Measurements from ENCODE around the gene FAIM2.

Gene FAIM2

DNA sequence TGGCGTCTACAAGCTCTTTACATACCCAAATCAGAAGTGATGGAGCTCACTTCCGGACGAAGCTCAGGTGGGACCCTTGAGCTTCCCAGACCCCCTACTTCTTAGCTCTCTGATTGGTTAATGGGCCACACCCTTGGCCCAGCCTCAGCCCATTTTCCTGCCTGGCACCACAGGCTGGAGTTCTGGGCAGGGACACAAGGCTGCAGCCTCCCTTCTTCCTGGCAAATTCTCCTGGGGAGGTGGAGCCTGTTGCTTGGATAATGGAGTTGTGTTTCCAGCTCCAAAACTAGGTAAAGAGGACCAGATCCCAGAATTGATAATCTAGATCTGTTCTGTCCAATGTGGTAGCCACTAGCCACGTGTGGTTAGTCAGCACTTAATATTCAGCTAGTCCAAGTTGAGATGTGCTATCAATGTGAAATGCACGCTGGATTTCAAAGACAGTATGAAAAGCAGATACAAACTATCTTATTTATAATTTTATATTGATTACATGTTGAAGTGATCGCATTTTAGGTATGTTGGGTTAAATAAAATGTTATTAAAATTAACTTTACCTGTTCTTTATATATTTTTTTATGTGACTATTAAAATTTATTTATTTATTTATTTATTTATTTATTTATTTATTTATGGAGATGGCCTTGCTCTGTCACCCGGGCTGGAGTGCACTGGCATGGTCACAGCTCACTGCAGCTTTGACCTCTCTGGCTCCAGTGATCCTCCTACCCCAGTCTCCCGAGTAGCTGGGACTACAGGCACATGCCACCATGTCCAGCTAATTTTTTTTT is 12.6 kb upstream of the FAIM2 start:
- DNase-seq = no peak
- H3K4me3 Mint-ChIP-seq = no peak overlapping the region
- no peak overlapping the region for H3K27ac Mint-ChIP-seq
- H3K4me1 Mint-ChIP-seq (ENCODE audit: low read depth) = no peaks in the 10 kb centered on the region
- no peaks in the 10 kb centered on the region for H3K9me3 Mint-ChIP-seq
- H3K36me3 Mint-ChIP-seq (ENCODE audit: low read depth) = no peaks in the 10 kb centered on the region
- H3K27me3 Mint-ChIP-seq = peaks cover 8% of the 10 kb centered on the region

DNA sequence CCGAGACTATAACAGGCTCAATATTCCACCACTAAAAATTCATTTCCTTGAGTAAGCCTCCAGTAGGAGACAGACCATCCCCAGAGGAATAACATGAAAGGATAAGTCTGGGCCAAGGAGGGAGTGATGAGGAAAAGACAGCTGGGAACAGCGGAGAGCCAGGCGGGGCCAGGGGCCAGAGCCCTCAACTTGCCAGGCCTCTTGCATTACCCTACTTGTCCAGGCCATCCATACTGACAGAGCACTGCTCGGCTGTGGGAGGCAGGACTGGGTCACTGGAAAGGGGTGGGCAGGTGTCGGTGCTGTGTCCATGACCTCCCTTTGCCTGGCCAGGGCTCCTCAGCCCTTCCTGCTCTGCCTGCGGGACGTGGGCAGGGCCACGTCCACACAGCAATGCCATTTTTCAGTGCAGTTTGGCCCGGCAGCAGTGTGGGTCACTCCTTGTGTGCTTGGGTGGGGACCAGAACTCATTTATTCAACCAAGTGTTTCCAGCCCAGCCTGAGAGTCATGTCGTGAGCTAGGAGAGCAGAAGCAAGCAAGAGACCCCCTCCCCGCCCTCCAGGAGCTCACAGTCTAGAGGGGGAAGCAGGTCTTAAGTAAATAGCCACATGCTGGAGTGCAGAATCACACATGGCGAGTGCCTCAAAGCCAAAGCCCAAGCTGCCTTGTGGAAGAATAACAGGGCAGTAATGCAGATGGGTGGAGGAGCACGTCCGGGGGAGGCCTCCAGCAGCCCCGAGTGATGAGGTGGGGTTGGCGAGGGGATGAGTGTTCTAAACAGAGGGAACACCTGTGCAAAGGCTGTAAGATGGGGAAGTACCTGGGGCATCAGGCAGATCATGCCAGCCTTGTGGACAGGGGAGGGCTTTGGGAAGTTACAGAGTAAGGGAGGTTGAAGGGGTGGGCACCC is 8.9 kb upstream of the FAIM2 start:
- Mint-ChIP-seq H3K9me3 (no peaks in the 10 kb centered on the region), H3K36me3 (ENCODE audit: low read depth) (no peaks in the 10 kb centered on the region), H3K27me3 (peaks cover 8% of the 10 kb centered on the region), H3K4me3 (no peak overlapping the region), H3K4me1 (ENCODE audit: low read depth) (no peaks in the 10 kb centered on the region), H3K27ac (no peak overlapping the region)
- DNase-seq = no peak

DNA sequence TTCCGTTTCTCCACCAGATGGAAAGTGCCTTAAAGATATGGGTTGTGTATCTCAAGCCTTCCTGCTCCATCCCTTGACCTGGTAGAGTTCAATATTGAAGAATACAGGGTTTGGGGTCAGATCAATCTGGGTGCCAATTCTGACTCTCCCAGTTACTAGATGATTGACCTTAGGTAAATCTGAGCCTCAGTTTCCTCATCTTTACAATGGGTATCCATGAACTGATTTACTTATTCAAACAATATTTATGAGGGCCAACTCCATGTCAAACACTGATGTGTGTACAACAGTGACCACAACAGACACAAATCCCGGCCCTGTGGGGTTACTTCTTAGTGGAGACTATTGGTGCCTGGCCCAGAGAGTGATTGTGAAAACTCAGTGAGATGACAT is 7.5 kb upstream of the FAIM2 start:
- Mint-ChIP-seq H3K27ac (no peak overlapping the region), H3K36me3 (ENCODE audit: low read depth) (no peaks in the 10 kb centered on the region), H3K9me3 (no peaks in the 10 kb centered on the region), H3K27me3 (peaks cover 3% of the 10 kb centered on the region), H3K4me3 (no peak overlapping the region), H3K4me1 (ENCODE audit: low read depth) (no peaks in the 10 kb centered on the region)
- no peak for DNase-seq

DNA sequence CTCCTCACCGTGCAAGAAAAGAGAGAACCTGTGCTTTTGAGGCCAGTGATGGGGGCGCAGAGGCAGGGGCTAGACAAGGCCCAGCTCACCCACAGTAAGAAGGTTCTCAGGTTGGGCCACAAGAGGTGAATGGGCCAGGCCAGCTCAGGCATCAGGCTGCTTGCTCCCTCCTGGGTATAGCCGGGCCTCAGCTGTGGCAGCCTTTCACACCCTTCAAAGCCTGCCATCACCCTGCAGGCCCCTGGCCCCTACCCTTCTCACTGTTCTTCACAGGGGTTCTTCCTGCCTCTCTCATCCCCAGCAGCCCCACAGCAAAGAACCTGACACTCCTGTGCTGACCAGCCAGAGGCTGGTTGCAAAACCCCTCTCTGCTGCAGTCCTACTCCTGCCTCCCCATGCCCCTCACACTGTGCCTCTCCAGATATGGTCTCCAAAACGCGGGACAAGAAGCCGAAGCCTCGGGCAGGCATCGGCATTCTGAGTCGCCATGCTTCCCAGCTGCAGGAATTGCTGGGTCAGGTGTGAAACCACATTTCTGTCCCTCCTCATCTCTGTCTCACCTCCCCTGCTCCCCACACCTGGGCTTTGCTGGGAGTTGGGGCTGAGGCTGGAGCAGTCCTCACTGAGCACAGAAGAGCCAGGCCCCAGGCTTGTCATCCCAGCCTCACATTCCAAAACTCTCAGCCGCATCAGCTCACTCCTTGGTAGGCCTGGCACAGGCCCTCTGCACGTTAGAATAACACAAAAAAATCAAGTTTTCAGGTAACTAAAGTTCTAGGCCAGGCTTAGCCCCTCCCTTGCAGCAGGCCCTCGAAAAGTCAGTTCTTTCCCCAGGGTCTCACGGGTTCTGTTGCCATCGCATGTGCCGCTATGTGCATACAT is 6.9 kb upstream of the FAIM2 start:
- Mint-ChIP-seq H3K4me1 (ENCODE audit: low read depth) (no peaks in the 10 kb centered on the region), H3K27ac (no peak overlapping the region), H3K27me3 (peaks cover 6% of the 10 kb centered on the region), H3K4me3 (no peak overlapping the region), H3K36me3 (ENCODE audit: low read depth) (no peaks in the 10 kb centered on the region), H3K9me3 (no peaks in the 10 kb centered on the region)
- no peak for DNase-seq

DNA sequence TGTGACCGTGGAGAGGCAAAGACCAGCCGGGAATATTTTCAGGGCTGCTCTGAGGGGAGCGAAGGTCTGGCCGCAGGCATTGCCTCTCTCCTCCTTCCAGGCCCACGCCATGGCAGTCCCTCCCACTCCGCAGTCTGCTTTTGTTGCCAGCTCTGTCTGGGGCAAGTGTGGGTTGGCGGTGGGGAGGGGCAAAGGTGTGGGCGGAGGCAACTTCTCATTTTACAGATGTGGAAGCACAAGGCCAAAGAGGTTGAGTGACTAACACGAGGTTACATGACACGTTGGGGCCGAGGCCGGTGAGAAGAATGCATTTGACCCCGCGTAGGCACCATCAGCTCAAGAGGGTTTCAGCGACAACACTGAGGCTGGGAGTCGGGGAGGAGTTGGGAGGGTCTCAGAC is 6.1 kb upstream of the FAIM2 start:
- Mint-ChIP-seq H3K4me1 (ENCODE audit: low read depth) (no peaks in the 10 kb centered on the region), H3K27ac (no peak overlapping the region), H3K27me3 (peaks cover 8% of the 10 kb centered on the region), H3K9me3 (no peaks in the 10 kb centered on the region), H3K4me3 (no peak overlapping the region), H3K36me3 (ENCODE audit: low read depth) (no peaks in the 10 kb centered on the region)
- DNase-seq = no peak

DNA sequence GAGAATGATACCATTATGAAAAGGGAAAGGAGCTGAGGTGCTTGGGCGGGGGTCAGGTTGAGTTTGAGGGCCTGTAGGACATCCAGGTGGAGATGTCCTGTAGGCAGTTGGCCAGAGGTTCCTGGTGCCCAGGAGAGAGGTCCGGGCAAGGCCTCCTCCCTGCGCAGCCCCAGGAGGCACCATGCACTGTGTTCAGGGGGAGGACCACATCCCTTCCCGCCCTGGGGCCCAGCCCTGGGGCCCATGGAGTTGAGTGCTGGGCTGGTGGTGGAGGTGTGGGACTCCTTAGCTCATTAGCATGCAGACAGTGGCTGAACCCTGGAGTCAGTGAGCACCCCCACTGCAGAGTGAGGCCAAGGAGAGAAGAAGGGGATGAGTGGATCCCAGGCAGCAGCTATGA is 5.7 kb upstream of the FAIM2 start:
- Mint-ChIP-seq H3K4me1 (ENCODE audit: low read depth) (peaks cover 4% of the 10 kb centered on the region), H3K9me3 (no peaks in the 10 kb centered on the region), H3K36me3 (ENCODE audit: low read depth) (no peaks in the 10 kb centered on the region), H3K27ac (no peak overlapping the region), H3K27me3 (peaks cover 11% of the 10 kb centered on the region), H3K4me3 (no peak overlapping the region)
- no peak for DNase-seq

DNA sequence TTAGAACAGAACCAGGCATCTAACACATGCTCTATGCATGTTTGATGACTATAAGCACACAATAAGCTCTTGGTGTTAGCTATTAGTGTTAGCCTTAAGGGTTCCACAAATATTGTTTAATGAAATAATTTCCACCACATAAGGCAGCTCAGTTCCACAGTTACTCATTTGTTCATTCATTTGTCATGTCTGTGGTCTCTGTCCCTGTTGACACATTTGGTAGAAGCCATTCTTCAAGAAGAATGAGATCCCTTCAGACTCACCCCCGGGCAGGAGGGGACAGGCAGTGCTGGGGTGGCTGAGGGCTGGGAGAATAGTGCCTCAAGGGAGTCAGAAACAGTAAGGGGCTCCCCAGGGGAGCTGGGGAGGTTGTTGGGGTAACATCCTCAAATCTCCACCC is 3.7 kb upstream of the FAIM2 start:
- H3K27me3 Mint-ChIP-seq = peaks cover 13% of the 10 kb centered on the region
- no peak for DNase-seq
- H3K27ac Mint-ChIP-seq = no peak overlapping the region
- no peaks in the 10 kb centered on the region for H3K9me3 Mint-ChIP-seq
- peaks cover 15% of the 10 kb centered on the region for H3K4me1 Mint-ChIP-seq (ENCODE audit: low read depth)
- no peaks in the 10 kb centered on the region for H3K36me3 Mint-ChIP-seq (ENCODE audit: low read depth)
- no peak overlapping the region for H3K4me3 Mint-ChIP-seq

DNA sequence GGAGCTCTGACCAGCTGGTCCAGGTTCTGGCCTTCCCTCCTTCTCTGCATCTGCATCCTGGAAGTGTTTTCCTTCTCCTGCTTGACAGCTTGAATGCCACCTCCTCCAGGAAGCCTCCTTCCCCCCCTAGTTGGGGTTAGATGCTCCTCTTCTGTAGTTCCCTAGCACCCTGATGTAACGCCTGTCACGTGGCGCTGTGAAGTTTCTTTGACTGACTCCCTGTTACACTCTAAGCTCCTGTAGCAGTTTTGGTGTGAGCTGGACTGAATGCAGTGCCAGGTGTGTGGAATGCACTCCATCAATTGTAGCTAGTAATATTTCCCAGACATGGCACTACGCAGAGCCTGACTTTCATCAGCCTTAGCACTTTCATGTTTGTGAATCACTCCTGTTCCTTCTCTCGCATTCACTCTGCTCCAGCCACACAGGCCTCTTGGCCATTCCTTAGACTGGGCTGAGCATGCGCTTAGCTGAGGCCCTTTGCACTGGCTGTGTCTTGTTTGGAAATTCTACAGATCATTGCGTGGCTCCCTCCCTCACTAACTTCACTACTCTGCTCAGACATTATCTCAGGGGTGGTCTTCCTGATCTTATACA is 2.1 kb upstream of the FAIM2 start:
- H3K4me1 Mint-ChIP-seq (ENCODE audit: low read depth) = peaks cover 15% of the 10 kb centered on the region
- DNase-seq = no peak
- H3K27ac Mint-ChIP-seq = no peak overlapping the region
- H3K4me3 Mint-ChIP-seq = no peak overlapping the region
- H3K27me3 Mint-ChIP-seq = peaks cover 13% of the 10 kb centered on the region
- H3K36me3 Mint-ChIP-seq (ENCODE audit: low read depth) = no peaks in the 10 kb centered on the region
- H3K9me3 Mint-ChIP-seq = no peaks in the 10 kb centered on the region

DNA sequence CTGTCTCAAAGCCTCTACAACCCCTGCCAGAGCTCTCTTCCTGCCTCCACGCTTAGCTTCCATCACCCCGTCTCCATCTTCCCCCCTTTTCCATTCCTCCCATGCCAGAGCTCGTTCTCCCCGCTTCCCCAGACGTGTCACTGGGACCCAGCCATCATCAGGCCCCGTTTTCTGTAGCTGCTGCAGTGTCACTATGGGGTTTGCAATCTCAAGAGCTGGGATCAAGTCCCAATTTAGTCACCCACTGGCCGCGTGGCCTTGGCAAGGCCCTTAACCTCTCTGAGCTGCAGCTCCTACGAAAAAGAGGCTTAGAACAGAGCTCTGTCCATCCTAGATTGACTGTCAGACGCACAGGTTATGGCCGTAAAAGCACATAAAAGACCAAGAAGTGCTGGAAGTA is 901 bp upstream of the FAIM2 start:
- no peaks in the 10 kb centered on the region for H3K36me3 Mint-ChIP-seq (ENCODE audit: low read depth)

DNA sequence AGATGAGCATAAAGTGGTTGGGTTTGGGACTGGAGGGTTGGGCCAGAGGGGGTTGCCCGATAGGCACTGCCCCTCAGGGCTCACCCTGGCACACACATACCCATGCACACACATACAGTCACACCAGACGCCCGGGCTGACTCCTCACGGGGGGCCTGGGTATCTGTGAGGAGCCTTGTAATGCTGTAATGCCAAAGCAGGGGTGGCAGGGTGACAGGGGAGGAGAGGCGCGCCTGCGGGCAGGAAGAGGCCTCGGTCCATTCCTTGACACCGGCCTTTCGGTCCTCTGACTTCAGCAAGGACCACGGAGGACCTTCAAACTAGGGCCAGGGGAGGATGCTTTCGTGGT is 375 bp downstream of the FAIM2 start:
- DNase-seq = no peak
- H3K4me3 Mint-ChIP-seq = peak overlapping the region; percentile 57
- no peak overlapping the region for H3K27ac Mint-ChIP-seq
- H3K36me3 Mint-ChIP-seq (ENCODE audit: low read depth) = no peaks in the 10 kb centered on the region
- peaks cover 15% of the 10 kb centered on the region for H3K4me1 Mint-ChIP-seq (ENCODE audit: low read depth)
- peaks cover 13% of the 10 kb centered on the region for H3K27me3 Mint-ChIP-seq
- H3K9me3 Mint-ChIP-seq = no peaks in the 10 kb centered on the region

More for the DNA sequence above, 901 bp upstream of the FAIM2 start:
- H3K27me3 Mint-ChIP-seq = peaks cover 13% of the 10 kb centered on the region
- no peak for DNase-seq
- no peaks in the 10 kb centered on the region for H3K9me3 Mint-ChIP-seq
- no peak overlapping the region for H3K27ac Mint-ChIP-seq
- peak overlapping the region; percentile 64 for H3K4me3 Mint-ChIP-seq
- H3K4me1 Mint-ChIP-seq (ENCODE audit: low read depth) = peaks cover 15% of the 10 kb centered on the region

DNA sequence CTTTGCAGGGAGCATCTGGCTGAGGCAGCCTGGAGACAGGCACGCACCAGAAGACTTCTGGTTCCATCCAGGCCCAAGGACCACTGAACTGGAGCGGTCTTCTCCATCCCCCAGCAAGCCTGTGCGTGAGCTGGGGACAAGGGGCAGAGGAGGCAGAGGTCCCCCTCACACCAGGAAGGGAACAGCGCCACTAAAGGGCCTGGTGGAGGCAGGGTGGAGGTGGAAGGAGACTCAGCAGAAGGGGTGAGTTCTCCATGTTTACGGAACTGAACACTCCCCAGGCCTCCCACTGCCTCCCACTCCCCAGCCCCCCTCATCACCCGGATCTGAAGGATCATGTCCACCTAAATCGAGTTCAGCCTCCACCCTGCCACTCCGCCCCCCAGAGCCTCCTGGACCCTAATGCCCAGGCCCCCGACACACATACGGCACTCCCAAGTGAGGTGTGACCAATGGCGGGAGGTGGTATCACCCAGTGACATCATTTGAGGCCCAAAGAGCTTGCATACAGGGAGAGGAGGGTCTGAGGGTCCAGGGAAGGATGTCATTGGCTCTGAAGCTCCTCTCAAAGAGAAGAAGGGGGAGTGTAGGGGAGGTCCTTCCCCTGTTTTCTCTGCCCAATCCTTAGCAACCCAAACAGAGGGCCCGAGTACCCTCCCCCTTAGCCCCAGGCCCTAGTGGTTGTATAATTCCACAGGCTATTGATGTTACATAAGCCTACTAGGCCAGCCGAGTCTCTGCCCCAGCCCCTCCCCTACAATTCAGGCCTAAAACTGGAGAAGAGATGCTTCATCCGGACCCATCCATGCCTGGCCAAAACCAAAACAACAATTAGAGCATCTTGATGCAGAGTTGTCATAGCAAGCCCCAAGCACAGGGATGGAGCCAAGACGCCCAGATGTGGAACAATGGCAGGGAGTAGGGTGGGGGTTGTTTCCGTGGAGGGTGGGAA is 1.0 kb downstream of the FAIM2 start:
- Mint-ChIP-seq H3K9me3 (no peaks in the 10 kb centered on the region), H3K27ac (no peak overlapping the region), H3K27me3 (peaks cover 13% of the 10 kb centered on the region), H3K4me1 (ENCODE audit: low read depth) (peaks cover 15% of the 10 kb centered on the region), H3K4me3 (no peak overlapping the region), H3K36me3 (ENCODE audit: low read depth) (no peaks in the 10 kb centered on the region)
- no peak for DNase-seq

DNA sequence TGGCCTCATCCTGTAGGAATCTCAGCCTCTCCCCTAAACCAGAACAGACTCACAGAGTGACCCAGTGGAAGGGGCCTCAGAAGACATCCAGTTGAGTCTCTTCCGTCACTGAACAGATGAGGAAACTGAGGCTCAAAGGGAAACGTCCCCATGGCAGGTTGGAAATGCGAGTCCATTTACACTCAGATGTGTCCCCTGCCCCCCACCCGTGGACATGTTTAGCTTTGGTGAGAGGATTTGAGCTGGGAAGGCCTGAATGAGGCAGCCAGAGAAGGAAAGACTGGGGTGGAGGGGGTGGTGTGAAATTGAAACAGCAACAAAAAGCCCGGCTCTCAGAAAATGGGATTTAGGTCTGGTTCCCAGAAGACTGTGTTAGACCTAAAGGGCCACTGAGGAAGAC is 1.7 kb downstream of the FAIM2 start:
- Mint-ChIP-seq H3K9me3 (no peaks in the 10 kb centered on the region), H3K4me3 (no peak overlapping the region), H3K27ac (no peak overlapping the region), H3K36me3 (ENCODE audit: low read depth) (no peaks in the 10 kb centered on the region), H3K27me3 (peaks cover 13% of the 10 kb centered on the region), H3K4me1 (ENCODE audit: low read depth) (peaks cover 15% of the 10 kb centered on the region)
- no peak for DNase-seq

DNA sequence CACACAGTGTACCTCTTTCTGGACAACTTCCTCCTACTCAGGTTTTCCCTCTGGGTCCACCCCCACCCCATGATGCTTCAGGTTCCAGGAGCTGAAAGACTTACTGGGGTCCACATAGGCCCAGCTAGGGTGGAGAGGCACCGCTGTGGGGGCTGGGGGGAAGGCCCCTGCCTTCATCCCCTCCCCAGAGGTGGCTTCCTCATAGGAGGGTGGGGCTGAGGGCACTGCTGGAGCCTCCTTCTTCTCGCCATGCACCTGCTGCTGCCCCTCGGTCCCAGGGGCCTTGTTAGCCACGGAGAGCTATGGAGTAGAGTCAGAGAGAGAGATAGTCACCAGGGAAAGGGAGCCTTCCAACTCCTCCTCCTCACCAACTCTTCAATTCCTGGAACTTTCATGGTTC is 2.7 kb downstream of the FAIM2 start:
- Mint-ChIP-seq H3K9me3 (no peaks in the 10 kb centered on the region), H3K4me1 (ENCODE audit: low read depth) (peaks cover 15% of the 10 kb centered on the region), H3K4me3 (no peak overlapping the region), H3K27ac (no peak overlapping the region), H3K36me3 (ENCODE audit: low read depth) (no peaks in the 10 kb centered on the region), H3K27me3 (peaks cover 13% of the 10 kb centered on the region)
- DNase-seq = no peak
